RCC 7860 (cell line): ENCODE data around the gene HTR4.

Experiments
- DNase-seq: peaks from one replicate; pipeline ENCODE4 v3.0.0-alpha.2; 2015; ENCODE audit warnings: low spot score
- FAIRE-seq: peaks from 2 replicates; lab custom pipeline; 2012; peaks lifted over from hg19 to GRCh38; lab: Jason Lieb, UNC

HTR4 gene

GRCh38 chr5:148445578-148445977, 208.7 kb downstream of the HTR4 start:
- no peak for DNase-seq
- FAIRE-seq: no peak

- DNase-seq: peak; percentile 37
- peak; percentile 80 for FAIRE-seq
Measured at GRCh38 chr5:148443998-148444397, 210.3 kb downstream of the HTR4 start.

GRCh38 chr5:148443241-148443640, 211.1 kb downstream of the HTR4 start:
- no peak for DNase-seq
- FAIRE-seq: no peak

- DNase-seq: no peak
- FAIRE-seq: no peak
Measured at GRCh38 chr5:148438933-148439332, 215.4 kb downstream of the HTR4 start.

GRCh38 chr5:148437249-148437648, 217.1 kb downstream of the HTR4 start:
- DNase-seq: no peak
- no peak for FAIRE-seq

GRCh38 chr5:148436029-148436428, 218.3 kb downstream of the HTR4 start:
- no peak for DNase-seq
- no peak for FAIRE-seq

GRCh38 chr5:148433826-148434225, 220.5 kb downstream of the HTR4 start:
- DNase-seq (no peak), FAIRE-seq (no peak)
